Measurements from ENCODE around the gene CITED4.

Gene CITED4

GRCh38 chr1:40862008-40862863, at the start of gene CITED4:
Gene CITED4, minus strand, starts transcription at chr1:40862363. Its CDS starts 236 bp downstream, at chr1:40862127.
- no peaks in the 10 kb centered on the region for H3F3A ChIP-seq (ENCODE audit: insufficient read depth, low read length)
- H4K20me1 ChIP-seq (ENCODE audit: insufficient read depth, low read length) = no peaks in the 10 kb centered on the region
- no peaks in the 10 kb centered on the region for H3K9me3 ChIP-seq (ENCODE audit: low read length)
- no peak within 1 kb of the TSS for H2AFZ ChIP-seq (ENCODE audit: low read length)
- H3K9me2 ChIP-seq (ENCODE audit: low read depth, low read length) = no peaks in the 10 kb centered on the region
- no peak within 1 kb of the TSS for H3K4me2 ChIP-seq (ENCODE audit: low read length)
- H3K4me3 ChIP-seq (ENCODE audit: low read depth, low read length, poor library complexity, severe bottlenecking) = no peak within 1 kb of the TSS
- no peak within 1 kb of the TSS for H3K9ac ChIP-seq (ENCODE audit: low read length)
- no peaks in the 10 kb centered on the region for H3K4me1 ChIP-seq (ENCODE audit: insufficient read depth, low read length, severe bottlenecking)
- H3K79me2 ChIP-seq (ENCODE audit: insufficient read depth, low read length) = no peaks in the 10 kb centered on the region
- no peaks in the 10 kb centered on the region for H3K27me3 ChIP-seq (ENCODE audit: insufficient read depth, low read length)
- H3K36me3 ChIP-seq (ENCODE audit: insufficient read depth, low read length) = no peaks in the 10 kb centered on the region
- no peak within 1 kb of the TSS for H3K27ac ChIP-seq (ENCODE audit: low read depth, low read length, poor library complexity, severe bottlenecking)
- no peak for TF ChIP-seq CTCF (IDR thresholded peaks at IDR 0.05; ENCODE audit: low read length)
- TF ChIP-seq EZH2 (IDR thresholded peaks at IDR 0.05; ENCODE audit: borderline replicate concordance, low read length) = no peak

GRCh38 chr1:40911105-40911504, 48.9 kb upstream of the CITED4 start:
- Histone ChIP-seq H3K4me3 (ENCODE audit: low read depth, low read length, poor library complexity, severe bottlenecking) (no peak overlapping the region), H3K9ac (ENCODE audit: low read length) (no peak overlapping the region), H3K36me3 (ENCODE audit: insufficient read depth, low read length) (no peaks in the 10 kb centered on the region), H3K9me3 (ENCODE audit: low read length) (no peaks in the 10 kb centered on the region), H3F3A (ENCODE audit: insufficient read depth, low read length) (no peaks in the 10 kb centered on the region), H3K9me2 (ENCODE audit: low read depth, low read length) (no peaks in the 10 kb centered on the region), H2AFZ (ENCODE audit: low read length) (no peak overlapping the region), H3K79me2 (ENCODE audit: insufficient read depth, low read length) (no peaks in the 10 kb centered on the region), H4K20me1 (ENCODE audit: insufficient read depth, low read length) (no peaks in the 10 kb centered on the region), H3K4me1 (ENCODE audit: insufficient read depth, low read length, severe bottlenecking) (no peaks in the 10 kb centered on the region), H3K27ac (ENCODE audit: low read depth, low read length, poor library complexity, severe bottlenecking) (no peak overlapping the region), H3K4me2 (ENCODE audit: low read length) (no peak overlapping the region), H3K27me3 (ENCODE audit: insufficient read depth, low read length) (no peaks in the 10 kb centered on the region; the same call in 1 of the 2 replicates)
- TF ChIP-seq CTCF (IDR thresholded peaks at IDR 0.05; ENCODE audit: low read length) = no peak
- no peak for TF ChIP-seq EZH2 (IDR thresholded peaks at IDR 0.05; ENCODE audit: borderline replicate concordance, low read length)

GRCh38 chr1:40909281-40909680, 47.1 kb upstream of the CITED4 start:
- Histone ChIP-seq H3K9me3 (ENCODE audit: low read length) (no peaks in the 10 kb centered on the region), H3K9ac (ENCODE audit: low read length) (no peak overlapping the region), H3K27me3 (ENCODE audit: insufficient read depth, low read length) (no peaks in the 10 kb centered on the region; the same call in 1 of the 2 replicates), H3K79me2 (ENCODE audit: insufficient read depth, low read length) (no peaks in the 10 kb centered on the region), H3K27ac (ENCODE audit: low read depth, low read length, poor library complexity, severe bottlenecking) (no peak overlapping the region), H3K36me3 (ENCODE audit: insufficient read depth, low read length) (no peaks in the 10 kb centered on the region), H3F3A (ENCODE audit: insufficient read depth, low read length) (no peaks in the 10 kb centered on the region), H3K9me2 (ENCODE audit: low read depth, low read length) (no peaks in the 10 kb centered on the region), H2AFZ (ENCODE audit: low read length) (no peak overlapping the region), H3K4me1 (ENCODE audit: insufficient read depth, low read length, severe bottlenecking) (no peaks in the 10 kb centered on the region), H3K4me2 (ENCODE audit: low read length) (no peak overlapping the region), H4K20me1 (ENCODE audit: insufficient read depth, low read length) (no peaks in the 10 kb centered on the region), H3K4me3 (ENCODE audit: low read depth, low read length, poor library complexity, severe bottlenecking) (no peak overlapping the region)
- no peak for TF ChIP-seq CTCF (IDR thresholded peaks at IDR 0.05; ENCODE audit: low read length)
- no peak for TF ChIP-seq EZH2 (IDR thresholded peaks at IDR 0.05; ENCODE audit: borderline replicate concordance, low read length)
